Heart left ventricle (tissue), 16 donors: Measurements from ENCODE around the gene MEN1. TPM values are rescaled to one million over a fixed set of nuclear protein-coding genes. Genes with fewer than 3 reads are reported as not detected.

Experiments
- ATAC-seq, 4 donors: fragments of 200-7000 bp; cut with Tn5 transposase; one replicate each; pipeline ENCODE4 v1.9.1; 2020 to 2022; ENCODE audit warnings: moderate library complexity in 4 of 4, mild to moderate bottlenecking in 3 of 4, moderate number of reproducible peaks in 1 of 4
- DNase-seq, 5 donors: peaks; one replicate each; pipeline ENCODE4 v3.0.0-alpha.2; 2020
- H3K27ac ChIP-seq, 12 donors: fragments of 200-600 bp; sonication (generic) in 4 of 12; one replicate each; pipeline versions ENCODE4 v1.5.0 to v1.8.0; 2016 to 2022; ENCODE audit warnings: mild to moderate bottlenecking in 2 of 12
- H3K27me3 ChIP-seq, 9 donors: fragments of 200-600 bp; sonication (generic) in 2 of 9; one replicate each; pipeline versions ENCODE4 v1.5.1 to v1.8.0; 2016 to 2022; ENCODE audit warnings: mild to moderate bottlenecking in 3 of 9
- H3K36me3 ChIP-seq, 9 donors: fragments of 200-600 bp; sonication (generic) in 2 of 9; one replicate each; pipeline versions ENCODE4 v1.5.0 to v1.8.0; 2018 to 2022; ENCODE audit warnings: mild to moderate bottlenecking in 2 of 9
- H3K4me1 ChIP-seq, 12 donors: fragments of 200-600 bp; sonication (generic) in 4 of 12; one replicate each; pipeline versions ENCODE4 v1.5.0 to v1.8.0; 2016 to 2022; ENCODE audit warnings: mild to moderate bottlenecking in 3 of 12
- H3K4me3 ChIP-seq, 12 donors: fragments of 200-600 bp; sonication (generic) in 4 of 12; one replicate each; pipeline versions ENCODE4 v1.5.0 to v1.8.0; 2017 to 2022; ENCODE audit warnings: mild to moderate bottlenecking in 9 of 12, moderate library complexity in 4 of 12
- H3K9me3 ChIP-seq, 12 donors: fragments of 200-600 bp; sonication (generic) in 4 of 12; one replicate each; pipeline versions ENCODE4 v1.5.0 to v1.8.0; 2016 to 2022; ENCODE audit warnings: mild to moderate bottlenecking in 1 of 12
- POLR2A ChIP-seq, 2 donors: fragments of 450-650 bp; IDR thresholded peaks; one replicate each; pipeline ENCODE4 v1.6.1; 2017; ENCODE audit warnings: antibody characterized with exemption in 2 of 2, mild to moderate bottlenecking in 2 of 2, moderate library complexity in 2 of 2
- WGBS, 4 donors: extraction: QIAGEN DNeasy Blood & Tissue Kit in 2 of 4; methylation state at CpG; one replicate each; pipeline versions ENCODE4 v1.1.5 to v1.1.7; 2013 to 2018; 5-methylcytosine and 5-hydroxymethylcytosine counted together
- intact Hi-C, 10 donors: fragments of 100-400 bp; cut with DNase I; formaldehyde crosslinking; loops; one replicate each; pipeline versions ENCODE4 v1.11.1 to v1.14.2; 2022
- polyA plus RNA-seq, 2 donors: library from polyadenylated mRNA; stranded (reverse); fragments of 200-250 nt; gene quantifications; one replicate each; pipeline ENCODE4 v1.2.3, GENCODE V29; 2013
- total RNA-seq, 9 donors: library from RNA; depleted of rRNA in 2 of 9; stranded (reverse); fragments of >200 nt in 2 of 9; fragmentation: NEBNext Ultra II Directional in 3 of 9; extraction: Animal tissue kit (Norgen Biotek cat#: 25700) in 3 of 9; gene quantifications; one replicate each; pipeline versions ENCODE4 v1.1.0 to v1.2.4, GENCODE V29; 2016 to 2023
- TF ChIP-seq, protein P1 (sequence below), 12 donors: fragments of 200-600 bp; sonication (generic) in 4 of 12; IDR thresholded peaks; one replicate each; pipeline versions ENCODE4 v1.5.0 to v1.8.0; 2018 to 2022; ENCODE audit warnings: antibody characterized with exemption in 12 of 12, mild to moderate bottlenecking in 5 of 12
- donor health status: ischemic (EF 13 %, LVEDD 7.1; RV severe dilation, severe dysfunction).
- donor health status: healthy with polysubstance abuse.
- donor health status: DM: no; HTN: yes; CAD: no.
- donor health status: DM: no; HTN: no; CAD: no.
- donor health status: ischemic (EF 25% LVEDD 6.9; RV normal size, moderate dysfunction).
- donor health status: ischemic (EF 25% LVEDD 5.7; RV mildly dilated, moderate dysfunction).
- donor health status: healthy.
- donor health status: DM: yes; HTN: yes; CAD: no.
- donor health status: ischemic (EF 35%, LVEDD 5.7; RV mildly dilated, moderate dysfunction).
- donor health status: nonischemic (EF 11% LVEDD 7.7; RV severe dilation, severe dysfunction).
- donor health status: DM: yes; HTN: yes; CAD: no.
- donor health status: PGD.
- donor health status: ischemic (EF 29% LVEDD 5.4; RV normal size, mild dysfunction).
- donor health status: nonischemic (EF 23%, LVEDD 6.1; RV moderate dilation, normal function).

Gene MEN1
- total and polyA plus RNA-seq, 11 donors: 6.6 to 15.2 (median 9.0) TPM

GRCh38 chr11:64765291-64765850 lies 45.0 kb downstream of the MEN1 start:
- Histone ChIP-seq H3K4me1 (peaks cover 11 to 78% (median 41%) of the 10 kb centered on the region in 12 donors), H3K36me3 (peaks cover 0 to 89% (median 81%) of the 10 kb centered on the region in 9 donors), H3K27me3 (no peaks in the 10 kb centered on the region), H3K27ac (peak overlapping the region in 3 of 12 donors; percentile 69 to 81 (median 73)), H3K4me3 (no peak overlapping the region), H3K9me3 (no peaks in the 10 kb centered on the region)
- DNase-seq (peak in 1 of 5 donors; percentile 41), ATAC-seq (no peak)
- WGBS, 4 donors: 85 to 87% (median 86%) methylated on average over 30 of the region's 30 CpGs
- intact Hi-C loops: loop anchor here in 1 of 10 donors (2.0 kb wide), 1 partner anchor 19 kb away; no protein-coding TSS in a partner anchor
- TF ChIP-seq, protein P1, sequence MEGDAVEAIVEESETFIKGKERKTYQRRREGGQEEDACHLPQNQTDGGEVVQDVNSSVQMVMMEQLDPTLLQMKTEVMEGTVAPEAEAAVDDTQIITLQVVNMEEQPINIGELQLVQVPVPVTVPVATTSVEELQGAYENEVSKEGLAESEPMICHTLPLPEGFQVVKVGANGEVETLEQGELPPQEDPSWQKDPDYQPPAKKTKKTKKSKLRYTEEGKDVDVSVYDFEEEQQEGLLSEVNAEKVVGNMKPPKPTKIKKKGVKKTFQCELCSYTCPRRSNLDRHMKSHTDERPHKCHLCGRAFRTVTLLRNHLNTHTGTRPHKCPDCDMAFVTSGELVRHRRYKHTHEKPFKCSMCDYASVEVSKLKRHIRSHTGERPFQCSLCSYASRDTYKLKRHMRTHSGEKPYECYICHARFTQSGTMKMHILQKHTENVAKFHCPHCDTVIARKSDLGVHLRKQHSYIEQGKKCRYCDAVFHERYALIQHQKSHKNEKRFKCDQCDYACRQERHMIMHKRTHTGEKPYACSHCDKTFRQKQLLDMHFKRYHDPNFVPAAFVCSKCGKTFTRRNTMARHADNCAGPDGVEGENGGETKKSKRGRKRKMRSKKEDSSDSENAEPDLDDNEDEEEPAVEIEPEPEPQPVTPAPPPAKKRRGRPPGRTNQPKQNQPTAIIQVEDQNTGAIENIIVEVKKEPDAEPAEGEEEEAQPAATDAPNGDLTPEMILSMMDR (IDR thresholded peaks at IDR 0.05): peak in 7 of 12 donors; percentile 19 to 33 (median 24)
- TF ChIP-seq POLR2A (IDR thresholded peaks at IDR 0.05): no peak

GRCh38 chr11:64764753-64765152 lies 45.6 kb downstream of the MEN1 start:
- no peak for TF ChIP-seq POLR2A (IDR thresholded peaks at IDR 0.05)
- TF ChIP-seq, protein P1 (IDR thresholded peaks at IDR 0.05): no peak
- H3K27ac ChIP-seq: peak overlapping the region in 7 of 12 donors; percentile 10 to 82 (median 69)
- H3K9me3 ChIP-seq: no peaks in the 10 kb centered on the region
- DNase-seq (peak in 1 of 5 donors; percentile 17), ATAC-seq (no peak)
- peak overlapping the region in 1 of 12 donors; percentile 0 for H3K4me3 ChIP-seq
- intact Hi-C loops: loop anchor here in 1 of 10 donors (2.0 kb wide), 1 partner anchor 18 kb away; no protein-coding TSS in a partner anchor
- H3K4me1 ChIP-seq: peaks cover 11 to 84% (median 47%) of the 10 kb centered on the region in 12 donors
- peaks cover 0 to 83% (median 75%) of the 10 kb centered on the region in 9 donors for H3K36me3 ChIP-seq
- H3K27me3 ChIP-seq: no peaks in the 10 kb centered on the region
- 68 to 82% (median 79%) methylated on average over 8 of the region's 8 CpGs for WGBS, 4 donors

DNA sequence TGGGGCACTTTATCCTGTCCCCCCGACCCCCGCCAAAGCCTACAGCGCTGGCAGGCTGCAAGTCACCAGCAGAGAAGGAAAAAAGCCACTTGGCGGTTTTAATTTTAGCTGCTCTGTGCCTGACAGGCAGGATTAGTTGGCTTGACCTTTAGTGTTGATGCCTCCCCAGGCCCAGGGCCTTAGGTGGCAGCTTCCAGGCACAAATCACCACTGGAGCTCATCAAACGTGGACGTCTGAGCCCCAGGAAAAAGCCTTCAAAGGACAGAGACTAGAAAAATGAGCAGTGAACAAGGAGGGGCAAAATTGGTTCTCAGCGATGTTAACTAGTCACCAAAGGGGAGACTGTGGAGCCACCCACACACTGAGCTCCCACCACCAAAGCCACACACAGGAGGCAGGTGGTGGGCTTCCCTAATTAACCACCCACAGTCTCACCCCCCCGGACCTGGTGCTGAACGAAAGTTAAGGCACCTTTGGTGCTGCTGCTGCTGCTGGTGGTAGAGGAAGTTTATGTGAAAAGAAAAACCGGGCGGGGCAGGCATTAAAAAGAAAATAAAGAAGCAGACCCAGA lies 46.2 kb downstream of the MEN1 start:
- H3K4me1 ChIP-seq: peaks cover 11 to 90% (median 54%) of the 10 kb centered on the region in 12 donors
- DNase-seq (peak in 1 of 5 donors; percentile 33), ATAC-seq (peak in 2 of 4 donors; percentile 1 to 13)
- no peak overlapping the region for H3K4me3 ChIP-seq
- H3K36me3 ChIP-seq: peaks cover 0 to 77% (median 69%) of the 10 kb centered on the region in 9 donors
- TF ChIP-seq POLR2A (IDR thresholded peaks at IDR 0.05): no peak
- TF ChIP-seq, protein P1 (IDR thresholded peaks at IDR 0.05): no peak
- H3K27ac ChIP-seq: peak overlapping the region; percentile 3 to 82 (median 73)
- H3K27me3 ChIP-seq: no peaks in the 10 kb centered on the region
- 39 to 55% (median 45%) methylated on average over 11 of the region's 11 CpGs for WGBS, 4 donors
- intact Hi-C loops: loop anchor here in 1 of 10 donors (2.0 kb wide), 1 partner anchor 17 kb away; no protein-coding TSS in a partner anchor
- no peaks in the 10 kb centered on the region for H3K9me3 ChIP-seq

DNA sequence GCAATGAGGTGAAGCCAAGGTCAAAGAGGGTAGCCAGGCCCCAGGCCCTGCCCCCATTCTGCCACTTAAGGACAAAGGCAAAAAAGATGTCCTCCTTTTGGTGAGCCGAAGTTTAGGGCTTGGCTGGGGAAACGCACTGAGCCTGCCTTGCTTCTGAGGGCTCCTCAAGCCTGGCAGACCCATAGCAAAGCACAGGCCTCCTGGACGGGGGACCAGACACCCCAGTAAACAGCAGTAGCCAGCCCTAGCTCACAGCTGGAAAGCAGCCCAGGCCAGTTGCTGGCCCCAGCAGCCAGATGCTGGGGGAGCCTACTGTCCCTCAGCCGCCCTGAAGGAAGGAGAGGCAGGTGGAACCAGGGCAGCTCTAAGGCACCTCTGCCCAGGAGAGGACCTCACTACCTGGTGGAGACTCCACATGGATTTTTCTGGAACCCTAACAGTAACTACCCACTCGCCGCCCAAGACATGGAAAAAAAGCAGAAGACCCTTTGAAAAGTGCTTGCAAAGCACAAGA lies 46.8 kb downstream of the MEN1 start:
- ATAC-seq (peak in 1 of 4 donors; percentile 1), DNase-seq (peak in 2 of 5 donors; percentile 19 to 40)
- Histone ChIP-seq H3K36me3 (peaks cover 0 to 71% (median 64%) of the 10 kb centered on the region in 9 donors), H3K27me3 (no peaks in the 10 kb centered on the region), H3K4me3 (no peak overlapping the region), H3K9me3 (no peaks in the 10 kb centered on the region), H3K4me1 (peaks cover 11 to 87% (median 58%) of the 10 kb centered on the region in 12 donors), H3K27ac (peak overlapping the region; percentile 3 to 82 (median 73))
- TF ChIP-seq, protein P1 (IDR thresholded peaks at IDR 0.05): no peak
- WGBS, 4 donors: 46 to 51% (median 48%) methylated on average over 6 of the region's 6 CpGs
- intact Hi-C loops: loop anchor here in 1 of 10 donors (2.0 kb wide), 1 partner anchor 17 kb away; no protein-coding TSS in a partner anchor
